ENCODE measurements around the gene DENND10.

The DENND10 gene

GRCh38 chr10:119112056-119112455 lies 8.1 kb downstream of the DENND10 start:
- Mint-ChIP-seq H3K4me3 (no peak overlapping the region), H3K9me3 (no peaks in the 10 kb centered on the region), H3K4me1 (ENCODE audit: low read depth) (peaks cover 6% of the 10 kb centered on the region), H3K36me3 (ENCODE audit: low read depth) (peaks cover 32% of the 10 kb centered on the region), H3K27ac (no peak overlapping the region), H3K27me3 (no peaks in the 10 kb centered on the region)

- no peaks in the 10 kb centered on the region for H3K9me3 Mint-ChIP-seq
- no peak overlapping the region for H3K27ac Mint-ChIP-seq
- H3K36me3 Mint-ChIP-seq (ENCODE audit: low read depth) = peaks cover 32% of the 10 kb centered on the region
- H3K4me3 Mint-ChIP-seq = no peak overlapping the region
- H3K4me1 Mint-ChIP-seq (ENCODE audit: low read depth) = peaks cover 6% of the 10 kb centered on the region
- H3K27me3 Mint-ChIP-seq = no peaks in the 10 kb centered on the region
Observed at GRCh38 chr10:119113751-119114732, 10.1 kb downstream of the DENND10 start.

GRCh38 chr10:119115926-119116325 lies 12.0 kb downstream of the DENND10 start:
- Mint-ChIP-seq H3K4me3 (no peak overlapping the region), H3K27ac (no peak overlapping the region), H3K4me1 (ENCODE audit: low read depth) (peaks cover 18% of the 10 kb centered on the region), H3K27me3 (no peaks in the 10 kb centered on the region), H3K9me3 (no peaks in the 10 kb centered on the region), H3K36me3 (ENCODE audit: low read depth) (peaks cover 37% of the 10 kb centered on the region)

GRCh38 chr10:119116326-119116951 lies 12.5 kb downstream of the DENND10 start:
- H3K4me3 Mint-ChIP-seq = no peak overlapping the region
- H3K36me3 Mint-ChIP-seq (ENCODE audit: low read depth) = peaks cover 37% of the 10 kb centered on the region
- no peaks in the 10 kb centered on the region for H3K27me3 Mint-ChIP-seq
- H3K9me3 Mint-ChIP-seq = no peaks in the 10 kb centered on the region
- H3K4me1 Mint-ChIP-seq (ENCODE audit: low read depth) = peaks cover 18% of the 10 kb centered on the region
- H3K27ac Mint-ChIP-seq = no peak overlapping the region

GRCh38 chr10:119118231-119118630 lies 14.3 kb downstream of the DENND10 start:
- H3K9me3 Mint-ChIP-seq = no peaks in the 10 kb centered on the region
- no peaks in the 10 kb centered on the region for H3K27me3 Mint-ChIP-seq
- H3K4me3 Mint-ChIP-seq = no peak overlapping the region
- H3K4me1 Mint-ChIP-seq (ENCODE audit: low read depth) = peaks cover 18% of the 10 kb centered on the region
- H3K36me3 Mint-ChIP-seq (ENCODE audit: low read depth) = peaks cover 44% of the 10 kb centered on the region
- H3K27ac Mint-ChIP-seq = no peak overlapping the region

- no peak overlapping the region for H3K4me3 Mint-ChIP-seq
- H3K27ac Mint-ChIP-seq = no peak overlapping the region
- H3K27me3 Mint-ChIP-seq = no peaks in the 10 kb centered on the region
- peaks cover 13% of the 10 kb centered on the region for H3K4me1 Mint-ChIP-seq (ENCODE audit: low read depth)
- no peaks in the 10 kb centered on the region for H3K9me3 Mint-ChIP-seq
- H3K36me3 Mint-ChIP-seq (ENCODE audit: low read depth) = peaks cover 36% of the 10 kb centered on the region
Observed at GRCh38 chr10:119119400-119119799, 15.5 kb downstream of the DENND10 start.

- H3K4me1 Mint-ChIP-seq (ENCODE audit: low read depth) = peaks cover 12% of the 10 kb centered on the region
- no peak overlapping the region for H3K4me3 Mint-ChIP-seq
- no peaks in the 10 kb centered on the region for H3K27me3 Mint-ChIP-seq
- H3K27ac Mint-ChIP-seq = no peak overlapping the region
- peaks cover 36% of the 10 kb centered on the region for H3K36me3 Mint-ChIP-seq (ENCODE audit: low read depth)
- no peaks in the 10 kb centered on the region for H3K9me3 Mint-ChIP-seq
Observed at GRCh38 chr10:119120413-119120867, 16.5 kb downstream of the DENND10 start.

- peaks cover 12% of the 10 kb centered on the region for H3K4me1 Mint-ChIP-seq (ENCODE audit: low read depth)
- no peaks in the 10 kb centered on the region for H3K9me3 Mint-ChIP-seq
Observed at GRCh38 chr10:119120875-119121274, 17.0 kb downstream of the DENND10 start.

GRCh38 chr10:119125942-119126341 lies 22.0 kb downstream of the DENND10 start:
- H3K4me3 Mint-ChIP-seq = no peak overlapping the region

More at GRCh38 chr10:119120875-119121274, 17.0 kb downstream of the DENND10 start:
- Mint-ChIP-seq H3K27ac (no peak overlapping the region), H3K4me3 (no peak overlapping the region), H3K27me3 (no peaks in the 10 kb centered on the region), H3K36me3 (ENCODE audit: low read depth) (peaks cover 37% of the 10 kb centered on the region)

GRCh38 chr10:119129721-119130120 lies 25.8 kb downstream of the DENND10 start:
- H3K27me3 Mint-ChIP-seq = no peaks in the 10 kb centered on the region
- H3K9me3 Mint-ChIP-seq = no peaks in the 10 kb centered on the region
- no peak overlapping the region for H3K4me3 Mint-ChIP-seq
- H3K36me3 Mint-ChIP-seq (ENCODE audit: low read depth) = peaks cover 57% of the 10 kb centered on the region
- H3K4me1 Mint-ChIP-seq (ENCODE audit: low read depth) = peaks cover 40% of the 10 kb centered on the region
- H3K27ac Mint-ChIP-seq = no peak overlapping the region

More at GRCh38 chr10:119125942-119126341, 22.0 kb downstream of the DENND10 start:
- Mint-ChIP-seq H3K27ac (no peak overlapping the region), H3K4me1 (ENCODE audit: low read depth) (peaks cover 7% of the 10 kb centered on the region), H3K9me3 (no peaks in the 10 kb centered on the region), H3K36me3 (ENCODE audit: low read depth) (peaks cover 51% of the 10 kb centered on the region), H3K27me3 (no peaks in the 10 kb centered on the region)

- Mint-ChIP-seq H3K4me3 (peak overlapping the region; percentile 81), H3K36me3 (ENCODE audit: low read depth) (peaks cover 55% of the 10 kb centered on the region), H3K4me1 (ENCODE audit: low read depth) (peaks cover 47% of the 10 kb centered on the region), H3K9me3 (no peaks in the 10 kb centered on the region), H3K27me3 (no peaks in the 10 kb centered on the region), H3K27ac (peak overlapping the region; percentile 92)
Observed at GRCh38 chr10:119131512-119132240, 27.8 kb downstream of the DENND10 start.

- H3K4me1 Mint-ChIP-seq (ENCODE audit: low read depth) = peaks cover 47% of the 10 kb centered on the region
- no peaks in the 10 kb centered on the region for H3K9me3 Mint-ChIP-seq
- peak overlapping the region; percentile 92 for H3K27ac Mint-ChIP-seq
- peaks cover 55% of the 10 kb centered on the region for H3K36me3 Mint-ChIP-seq (ENCODE audit: low read depth)
- peak overlapping the region; percentile 81 for H3K4me3 Mint-ChIP-seq
- H3K27me3 Mint-ChIP-seq = no peaks in the 10 kb centered on the region
Observed at GRCh38 chr10:119132521-119133345, 28.8 kb downstream of the DENND10 start.

- Mint-ChIP-seq H3K4me3 (no peak overlapping the region), H3K9me3 (no peaks in the 10 kb centered on the region), H3K27me3 (no peaks in the 10 kb centered on the region), H3K4me1 (ENCODE audit: low read depth) (peaks cover 47% of the 10 kb centered on the region), H3K36me3 (ENCODE audit: low read depth) (peaks cover 56% of the 10 kb centered on the region), H3K27ac (peak overlapping the region; percentile 51)
Observed at GRCh38 chr10:119133949-119134348, 30.0 kb downstream of the DENND10 start.

- H3K27me3 Mint-ChIP-seq = no peaks in the 10 kb centered on the region
- H3K36me3 Mint-ChIP-seq (ENCODE audit: low read depth) = peaks cover 54% of the 10 kb centered on the region
- peak overlapping the region; percentile 1 for H3K4me3 Mint-ChIP-seq
- no peaks in the 10 kb centered on the region for H3K9me3 Mint-ChIP-seq
- H3K4me1 Mint-ChIP-seq (ENCODE audit: low read depth) = peaks cover 44% of the 10 kb centered on the region
- H3K27ac Mint-ChIP-seq = peak overlapping the region; percentile 77
Observed at GRCh38 chr10:119135513-119135881, 31.6 kb downstream of the DENND10 start.
